MV-4-11 (cell line): ENCODE data around the gene PRDM2.

Experiments used
- DNase-seq: peaks from one replicate; lab custom pipeline; 2025; lab: John Stamatoyannopoulos, UW

Gene PRDM2

DNA sequence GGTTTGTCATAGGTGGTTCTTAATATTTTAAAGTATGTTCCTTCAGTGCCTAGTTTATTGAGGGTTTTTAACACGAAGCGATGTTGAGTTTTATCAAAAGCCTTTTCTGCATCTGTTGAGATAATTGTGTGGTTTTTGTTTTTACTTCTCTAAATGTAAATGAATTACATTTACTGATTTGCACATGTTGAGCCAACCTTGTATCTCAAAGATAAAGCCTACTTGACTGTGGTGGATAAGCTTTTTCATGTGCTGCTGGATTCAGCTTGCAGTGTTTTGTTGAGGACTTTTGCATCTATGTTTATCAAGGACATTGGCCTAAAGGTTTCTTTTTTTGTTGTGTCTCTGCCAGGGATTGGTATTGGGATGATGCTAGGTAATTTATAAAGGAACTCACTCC lies 142.5 kb downstream of the PRDM2 start:
- no peak for DNase-seq

DNA sequence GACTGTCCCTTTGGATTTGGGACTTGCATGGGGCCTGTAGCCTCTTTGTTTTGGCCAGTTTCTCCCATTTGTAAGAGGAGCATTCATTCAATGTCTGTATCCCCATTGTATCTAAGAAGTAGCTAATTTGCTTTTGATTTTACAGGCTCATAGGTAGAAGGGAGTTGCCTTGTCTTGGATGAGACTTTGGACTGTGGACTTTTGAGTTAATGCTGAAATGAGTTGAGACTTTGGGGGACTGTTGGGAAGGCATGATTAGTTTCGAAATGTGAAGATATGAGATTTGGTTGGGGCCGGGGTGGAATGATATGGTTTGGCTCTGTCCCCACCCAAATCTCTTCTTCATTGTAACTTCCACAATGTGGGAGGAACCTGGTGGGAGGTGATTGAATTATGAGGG lies 151.7 kb downstream of the PRDM2 start:
- DNase-seq = no peak

DNA sequence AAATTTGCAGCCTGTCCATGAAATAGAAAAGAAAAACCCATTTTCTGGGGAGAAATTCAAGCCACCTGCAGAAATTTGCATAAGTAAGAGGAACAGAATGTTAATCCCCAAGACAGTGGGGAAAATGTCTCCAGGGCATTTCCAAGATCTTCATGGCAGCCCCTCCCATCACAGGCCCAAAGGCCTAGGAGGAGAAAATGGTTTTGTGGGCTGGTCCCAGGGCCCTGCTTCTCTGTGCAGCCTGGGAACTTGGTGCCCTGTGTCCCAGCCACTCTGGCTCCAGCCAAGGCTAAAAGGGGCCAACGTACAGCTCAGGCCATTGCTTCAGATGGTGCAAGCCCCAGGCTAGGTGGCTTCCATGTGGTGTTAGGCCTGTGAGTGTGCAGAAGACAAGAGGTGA lies 155.6 kb downstream of the PRDM2 start:
- no peak for DNase-seq

DNA sequence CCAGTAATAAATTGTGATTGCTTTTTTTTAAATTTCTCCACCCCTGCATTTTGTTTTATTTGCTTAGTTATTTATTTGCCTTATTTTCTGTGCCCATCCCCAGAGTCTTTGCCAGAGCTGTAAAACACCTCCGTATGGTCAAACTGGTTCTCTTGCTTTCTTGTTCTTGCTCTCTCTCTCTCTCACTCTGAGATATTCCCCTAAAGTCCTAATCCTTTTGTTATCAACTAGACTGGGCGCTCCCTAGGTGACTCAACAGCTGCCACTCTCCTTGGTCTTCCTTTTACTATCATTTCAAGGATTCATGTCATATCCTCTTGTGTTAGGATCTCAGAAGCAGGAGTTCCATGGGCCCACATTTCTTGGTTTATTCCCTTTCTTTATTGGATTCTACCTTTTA lies 160.0 kb downstream of the PRDM2 start:
- no peak for DNase-seq

DNA sequence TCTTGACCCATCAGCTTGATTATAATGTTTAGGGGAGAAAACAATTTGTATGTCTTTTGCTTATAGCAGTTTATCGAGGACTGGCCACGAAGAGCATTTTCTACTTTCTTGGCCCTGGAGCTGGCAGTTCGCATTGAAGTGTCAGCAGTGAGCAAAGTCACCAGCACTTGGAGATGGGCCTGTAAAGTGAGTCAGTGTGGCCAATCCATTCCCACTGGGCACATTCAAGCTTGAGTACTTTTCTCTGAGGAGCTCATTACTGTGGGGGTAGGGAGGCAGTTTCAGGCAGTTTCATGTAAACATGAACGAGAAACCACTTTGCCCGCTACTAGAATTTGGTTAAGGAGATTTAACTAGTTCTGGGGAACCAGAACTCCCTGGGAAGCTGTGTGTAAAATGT lies 164.8 kb downstream of the PRDM2 start:
- DNase-seq = no peak

DNA sequence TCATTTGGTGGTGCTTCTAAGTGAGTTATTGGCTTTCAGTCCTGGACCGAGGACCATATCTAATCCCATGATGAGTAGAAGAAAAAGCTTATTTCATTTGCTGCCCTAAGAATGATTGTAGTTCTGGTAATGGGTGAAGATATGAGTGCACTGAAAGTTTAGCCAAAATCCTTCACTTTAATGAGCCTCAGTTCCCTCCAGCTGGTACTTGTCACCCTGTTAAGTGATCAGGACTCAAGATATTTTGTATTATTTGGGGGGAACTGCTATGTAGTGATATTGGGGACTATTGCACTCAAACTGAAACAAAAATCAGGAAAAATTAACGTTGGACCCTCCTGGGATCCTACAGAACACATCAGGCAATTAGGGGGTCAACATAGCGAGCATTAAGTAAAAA lies 165.9 kb downstream of the PRDM2 start:
- DNase-seq = no peak

DNA sequence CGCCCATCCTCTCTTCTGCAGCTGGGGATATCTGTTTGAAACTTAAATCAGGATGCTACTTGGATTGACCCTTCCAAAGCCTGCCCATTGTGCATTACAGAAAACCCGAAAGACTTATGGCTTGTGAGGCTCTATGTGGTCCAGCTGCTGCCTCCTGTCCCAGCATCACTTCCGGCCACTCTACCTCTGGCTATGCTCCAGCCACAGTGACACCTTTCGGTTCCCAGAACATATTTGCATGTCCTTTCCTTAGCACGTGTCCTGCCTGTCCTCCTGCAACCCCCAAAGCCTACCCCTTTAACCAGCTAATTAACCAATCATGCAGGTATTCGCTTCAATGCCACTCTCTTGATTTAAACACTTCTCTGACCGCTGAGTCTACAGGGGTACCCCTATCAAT lies 167.6 kb downstream of the PRDM2 start:
- no peak for DNase-seq

DNA sequence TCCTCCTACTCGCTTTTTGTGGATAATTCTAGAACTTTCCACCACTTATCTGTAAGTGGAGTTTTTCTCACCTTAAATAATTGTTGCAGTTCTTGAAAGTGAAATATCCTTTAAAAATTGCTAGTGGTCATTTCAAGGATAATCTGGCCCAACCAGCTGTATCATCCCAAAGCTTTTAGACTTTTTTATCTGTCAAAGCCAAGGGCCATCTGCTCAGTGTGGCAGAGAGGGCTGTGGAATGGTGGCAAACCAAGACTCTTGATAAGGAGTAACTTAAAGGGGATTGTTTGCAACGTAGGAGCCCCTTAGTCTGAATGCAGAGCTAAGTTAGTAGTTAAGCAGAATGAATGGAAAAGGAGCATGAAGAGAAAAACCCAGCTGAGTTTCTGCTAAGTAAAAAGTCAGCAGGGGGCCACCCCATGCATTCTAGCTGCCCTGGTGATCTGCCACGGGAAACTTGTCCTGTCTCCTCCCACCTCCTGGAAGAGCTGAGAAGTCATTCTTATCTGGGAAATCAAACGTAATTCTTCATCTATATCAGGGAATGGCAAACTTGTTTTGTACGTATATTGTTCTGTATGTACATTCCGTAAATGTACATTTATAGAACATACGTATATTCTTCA lies 169.3 kb downstream of the PRDM2 start:
- DNase-seq = no peak

DNA sequence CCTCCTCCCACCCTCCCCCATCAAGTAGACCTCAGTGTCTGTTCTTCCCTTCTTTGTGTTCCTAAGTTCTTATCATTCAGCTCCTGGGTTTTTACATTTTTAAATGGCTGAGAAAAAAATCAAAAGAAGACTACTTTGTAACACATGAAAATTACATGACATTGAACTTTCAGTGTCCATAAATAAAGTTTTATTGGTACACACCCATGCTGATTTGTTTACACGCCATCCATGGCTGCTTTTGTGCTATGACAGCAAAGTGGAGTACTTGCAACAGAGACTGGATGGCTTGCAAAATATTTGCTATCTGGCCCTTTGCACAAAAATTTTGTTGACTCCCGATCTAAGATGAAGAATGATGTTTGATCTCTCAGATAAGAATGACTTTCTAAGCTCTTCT lies 171.4 kb downstream of the PRDM2 start:
- no peak for DNase-seq

DNA sequence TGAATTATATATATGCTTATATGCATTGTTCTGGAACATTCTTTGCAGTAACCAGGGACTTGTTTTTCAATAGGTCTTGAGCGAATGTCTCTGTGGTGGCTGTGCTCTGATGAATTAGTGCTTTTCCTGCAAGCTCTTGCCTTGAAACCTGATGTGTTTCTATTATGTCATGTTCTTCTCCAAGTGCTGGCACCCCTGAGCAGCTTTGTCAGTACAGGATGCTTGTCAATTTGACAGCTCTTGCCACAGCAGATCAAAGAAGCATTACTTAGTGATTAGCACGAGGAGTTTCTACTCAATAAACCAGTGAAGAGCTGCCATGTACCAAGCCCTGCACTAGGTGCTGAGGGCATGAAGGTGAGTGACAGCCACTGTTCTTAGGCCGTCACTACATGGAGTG lies 171.9 kb downstream of the PRDM2 start:
- no peak for DNase-seq

DNA sequence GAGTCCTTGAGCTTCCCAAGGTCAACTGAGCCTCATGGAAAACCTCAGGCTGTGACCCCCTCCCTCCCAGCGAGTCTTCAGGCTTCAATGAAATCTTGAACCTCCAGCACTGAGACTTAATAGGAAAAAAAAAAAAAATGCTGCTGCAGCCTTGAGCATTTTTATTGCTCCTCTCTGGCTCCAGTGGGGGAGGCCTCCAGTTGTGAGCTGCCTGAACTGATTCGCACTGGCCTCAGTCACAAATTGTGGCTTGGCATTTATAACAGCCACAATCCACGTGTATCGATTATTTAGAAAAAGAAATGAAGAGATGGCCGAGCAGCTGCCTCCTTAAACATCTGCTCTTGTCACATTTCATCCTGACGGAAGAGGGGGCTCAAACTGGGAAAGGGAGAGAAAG lies 173.0 kb downstream of the PRDM2 start:
- no peak for DNase-seq
